Activated T-cell treated with anti-CD3 and anti-CD28 coated beads for 4 hours (primary cell): ENCODE data around the gene PALD1.
"Not testable (repeated sequence)": the region's sequence is repeated elsewhere in the genome, so short reads cannot be mapped to it uniquely, and the experiment has no call there.

Source experiments
- DNase-seq: peaks from one replicate; pipeline ENCODE4 v3.0.0-alpha.2; 2020

Gene PALD1

DNA sequence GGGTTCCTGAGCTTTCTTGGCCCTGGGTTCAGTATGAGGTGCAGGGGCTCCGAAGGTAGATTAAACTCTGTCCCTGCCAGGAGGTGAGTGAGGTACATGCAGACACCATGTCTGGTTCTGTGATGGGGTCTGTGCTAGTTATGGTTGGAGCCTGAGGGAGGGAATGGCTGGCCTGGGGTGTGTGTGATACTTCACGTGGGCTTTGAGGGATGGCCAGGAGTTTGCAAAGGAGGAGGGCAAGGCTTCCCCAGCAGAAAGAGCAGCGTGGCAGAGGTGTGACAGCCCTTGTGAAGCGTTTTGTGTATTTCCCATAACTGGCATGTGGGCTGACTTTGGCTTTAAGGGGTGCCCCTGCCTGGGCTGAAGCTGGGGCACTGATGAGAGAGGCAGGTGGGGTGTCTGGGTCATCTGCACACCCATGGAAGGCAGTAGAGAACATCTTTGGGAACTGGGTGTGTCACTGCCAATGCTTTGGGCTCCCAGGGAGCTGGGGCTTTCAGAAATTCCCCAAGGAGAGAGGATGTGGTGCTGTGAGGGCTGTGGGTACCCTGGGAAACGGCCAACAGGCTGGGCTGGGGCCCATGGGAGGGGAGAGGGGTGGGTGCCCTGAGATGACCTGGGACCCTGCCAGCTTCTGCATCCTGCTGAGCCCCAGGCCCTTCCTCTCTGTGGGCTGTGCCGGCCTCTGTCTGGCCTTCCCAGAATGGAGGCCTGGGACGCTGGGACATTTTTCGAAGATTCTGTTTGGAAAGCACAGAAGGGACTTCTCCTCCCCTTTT is 4.6 kb downstream of the PALD1 start:
- DNase-seq = no peak

DNA sequence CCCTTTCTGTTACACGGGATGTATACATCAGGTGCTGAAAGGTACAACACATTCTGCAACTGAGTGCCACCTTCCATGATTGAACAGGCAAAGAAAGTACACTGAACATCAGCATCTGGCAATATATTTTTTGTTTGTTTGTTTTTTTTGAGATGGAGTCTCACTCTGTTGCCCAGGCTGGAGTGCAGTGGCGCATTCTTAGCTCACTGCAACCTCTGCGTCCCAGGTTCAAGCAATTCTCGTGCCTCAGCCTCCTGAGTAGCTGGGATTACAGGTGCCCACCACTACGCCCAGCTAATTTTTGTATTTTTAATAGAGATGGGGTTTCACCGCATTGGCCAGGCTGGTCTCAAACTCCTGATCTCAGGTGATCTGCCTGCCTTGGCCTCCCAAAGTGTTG is 5.3 kb downstream of the PALD1 start:
- not testable (repeated sequence) for DNase-seq

DNA sequence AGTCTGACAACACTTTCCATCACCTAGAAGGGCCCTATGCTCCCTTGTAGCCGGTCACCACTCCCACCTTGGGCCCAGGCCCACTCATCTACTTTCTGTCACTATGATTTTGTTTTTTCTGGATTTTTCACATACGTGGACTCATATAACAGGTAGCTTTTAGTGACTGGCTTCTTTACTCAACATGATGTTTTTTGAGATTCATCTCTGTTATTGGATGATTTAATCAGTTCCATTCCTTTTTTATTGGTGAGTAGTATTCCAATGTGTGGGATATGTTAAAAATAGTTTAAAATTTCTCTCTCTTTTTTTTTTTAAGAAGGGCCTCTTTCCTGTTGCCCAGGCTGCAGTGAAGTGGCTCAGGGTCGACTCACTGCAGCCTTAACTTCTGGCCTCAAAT is 9.3 kb downstream of the PALD1 start:
- no peak for DNase-seq

DNA sequence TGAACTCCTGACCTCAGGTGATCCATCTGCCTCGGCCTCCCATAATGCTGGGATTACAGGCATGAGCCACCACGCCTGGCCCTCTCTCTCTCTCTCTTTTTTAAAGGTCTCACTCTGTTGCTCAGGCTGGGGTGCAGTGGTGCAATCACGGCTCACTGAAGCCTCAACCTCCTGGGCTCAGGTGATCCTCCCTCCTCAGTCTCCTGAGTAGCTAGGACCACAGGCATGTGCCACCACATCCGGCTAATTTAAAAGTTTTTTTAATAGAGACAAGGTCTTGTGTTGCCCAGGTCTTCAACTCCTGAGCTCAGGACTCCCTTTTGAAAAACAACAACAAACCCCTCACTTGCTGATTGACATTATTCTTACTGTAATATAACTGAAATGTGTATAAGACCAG is 11.6 kb downstream of the PALD1 start:
- no peak for DNase-seq

DNA sequence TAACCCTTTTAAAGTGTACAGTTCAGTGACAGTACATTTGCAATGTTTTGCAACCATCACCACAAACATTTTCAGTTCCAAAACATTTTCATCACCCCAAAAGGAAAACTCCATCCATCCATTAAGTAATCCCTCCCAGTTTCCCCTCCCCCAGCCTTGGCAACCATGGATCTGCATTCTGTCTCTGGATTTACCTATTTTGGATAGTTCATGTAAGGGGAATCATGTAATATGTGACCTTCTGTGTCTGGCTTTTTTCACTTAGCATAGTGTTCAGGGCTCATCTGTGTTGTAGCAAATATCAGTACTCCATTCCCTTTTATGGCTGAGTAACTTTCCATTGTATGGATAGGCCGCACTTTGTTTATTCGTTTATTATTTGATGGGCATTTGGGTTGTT is 13.0 kb downstream of the PALD1 start:
- DNase-seq = no peak

DNA sequence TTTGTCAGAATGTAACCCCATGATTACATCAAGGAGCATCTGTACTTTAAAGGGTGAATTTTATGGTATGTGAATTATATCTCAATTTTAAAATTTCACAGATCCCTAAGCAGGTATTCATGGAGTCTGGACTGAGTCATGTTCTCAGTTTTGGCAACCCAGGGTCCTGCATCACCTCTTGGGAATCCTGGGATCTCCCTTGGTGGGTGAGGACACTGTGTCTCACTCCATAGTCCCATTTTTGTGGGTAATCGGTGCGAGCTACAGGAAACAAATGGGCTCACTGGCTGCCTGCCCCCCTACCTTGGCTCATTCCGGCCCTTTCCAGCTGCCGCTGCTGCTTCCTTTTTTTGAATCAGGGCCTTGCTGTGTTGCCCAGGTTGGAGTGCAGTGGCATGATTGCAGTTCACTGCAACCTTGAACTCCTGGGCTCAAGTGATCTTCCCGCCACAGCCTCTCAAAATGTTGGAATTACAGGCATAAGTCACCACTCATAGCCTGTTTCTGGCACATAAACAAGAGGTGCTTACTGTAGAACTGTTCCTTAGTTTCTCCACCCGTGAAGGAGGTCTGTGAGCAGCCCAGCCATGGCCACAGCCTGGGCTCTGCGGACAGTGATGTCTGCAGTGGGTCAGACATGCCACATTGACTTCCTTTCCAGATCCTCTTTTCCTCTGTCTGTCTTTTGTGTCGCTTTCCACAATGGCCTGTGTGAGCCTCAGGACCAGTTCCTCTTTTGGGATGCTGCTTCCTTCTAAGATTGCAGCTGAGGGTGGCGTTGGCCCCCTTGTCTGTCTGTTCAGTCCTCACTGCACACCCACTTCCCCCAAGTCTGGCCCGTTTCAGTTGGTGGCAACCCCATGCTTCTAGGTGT is 14.5 kb downstream of the PALD1 start:
- DNase-seq = no peak

DNA sequence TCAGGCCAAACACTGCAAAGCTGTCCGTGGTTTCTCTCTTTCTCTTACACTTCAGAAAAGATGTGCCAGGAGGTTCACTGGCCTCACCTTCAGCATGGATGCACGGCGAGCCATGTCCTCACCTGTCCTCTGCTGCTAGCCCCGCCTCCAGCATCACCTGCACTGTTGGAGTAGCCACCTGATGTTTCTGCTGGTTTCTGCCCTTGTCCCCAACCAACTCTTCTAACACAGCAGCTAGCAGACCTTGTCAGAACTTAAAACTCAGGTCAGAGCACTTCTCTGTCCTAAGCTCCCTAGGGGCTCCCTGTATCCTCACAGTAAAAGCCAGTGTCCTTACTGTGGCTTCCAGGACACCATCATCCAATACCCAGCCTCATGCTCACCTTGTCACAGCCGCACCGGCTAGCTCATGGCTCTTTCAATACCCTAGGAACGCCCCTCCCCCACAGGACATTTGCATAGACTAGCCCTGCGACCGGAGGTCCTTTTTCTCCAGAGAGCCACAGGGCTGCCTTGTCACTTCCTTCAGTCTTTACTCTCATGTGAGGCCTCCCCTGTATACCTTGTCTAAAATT is 15.2 kb downstream of the PALD1 start:
- no peak for DNase-seq

DNA sequence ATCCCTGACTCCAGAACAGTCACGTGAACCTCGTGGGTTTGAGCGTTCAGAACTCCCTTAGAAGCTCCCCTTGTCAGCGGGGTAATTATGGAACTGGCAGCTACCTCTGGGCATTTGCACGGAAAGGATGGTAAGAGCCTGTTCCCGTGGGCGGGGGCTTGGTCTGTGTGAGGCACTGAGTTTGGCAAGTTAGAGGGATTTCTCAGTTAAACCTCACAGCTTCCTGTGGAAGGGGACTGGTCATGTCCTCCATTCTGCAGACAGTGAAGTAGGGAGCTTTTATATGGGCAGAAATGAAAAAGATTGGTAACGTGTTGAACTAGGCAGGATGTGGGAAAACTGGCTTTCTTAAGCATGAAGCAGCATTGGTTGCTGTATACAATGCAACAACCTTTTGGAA is 16.0 kb downstream of the PALD1 start:
- DNase-seq = no peak

DNA sequence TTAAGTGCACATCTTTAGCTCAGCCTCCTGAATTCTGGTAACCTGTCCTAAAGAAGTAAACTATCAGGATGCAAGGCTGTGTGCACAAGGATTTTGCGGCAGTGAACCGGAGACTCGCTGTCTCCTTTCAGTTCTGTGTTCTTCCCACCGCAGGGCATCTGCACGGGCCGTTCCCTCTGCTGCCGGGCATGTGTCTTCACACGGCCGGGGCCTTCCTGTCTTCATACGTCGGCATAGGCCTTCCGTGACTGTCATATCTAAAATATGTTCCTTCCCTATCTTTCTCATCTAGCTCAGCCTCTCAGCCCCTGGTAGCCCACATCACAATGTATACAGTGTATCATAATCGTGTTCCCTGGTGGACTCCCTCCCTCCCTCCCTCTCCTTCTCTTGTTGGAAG is 16.4 kb downstream of the PALD1 start:
- DNase-seq = no peak

DNA sequence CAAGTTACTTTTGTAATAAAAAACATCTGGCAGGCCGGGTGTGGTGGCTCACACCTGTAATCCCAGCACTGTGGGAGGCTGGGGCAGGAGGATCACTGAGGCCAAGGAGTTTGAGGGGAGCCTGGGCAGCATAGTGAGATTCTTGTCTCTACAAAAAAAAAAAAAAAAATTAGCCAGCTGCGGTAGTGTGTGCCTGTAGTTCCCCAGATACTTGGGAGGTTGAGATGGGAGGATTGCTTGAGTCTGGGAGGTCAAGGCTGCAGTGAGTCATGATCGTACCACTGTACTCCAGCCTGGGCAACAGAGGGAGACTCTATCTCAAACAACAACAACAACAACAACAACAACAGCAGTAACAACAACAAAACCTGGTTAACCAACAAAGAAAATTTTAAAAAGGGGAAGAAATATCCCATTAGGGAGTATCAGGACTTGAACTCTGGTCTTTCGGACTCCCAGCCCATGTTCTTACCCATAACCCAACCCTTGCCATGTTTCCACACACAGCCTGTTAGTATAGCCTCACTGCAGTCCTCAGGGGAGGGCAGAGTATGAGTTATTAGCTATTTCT is 17.2 kb downstream of the PALD1 start:
- no peak for DNase-seq

DNA sequence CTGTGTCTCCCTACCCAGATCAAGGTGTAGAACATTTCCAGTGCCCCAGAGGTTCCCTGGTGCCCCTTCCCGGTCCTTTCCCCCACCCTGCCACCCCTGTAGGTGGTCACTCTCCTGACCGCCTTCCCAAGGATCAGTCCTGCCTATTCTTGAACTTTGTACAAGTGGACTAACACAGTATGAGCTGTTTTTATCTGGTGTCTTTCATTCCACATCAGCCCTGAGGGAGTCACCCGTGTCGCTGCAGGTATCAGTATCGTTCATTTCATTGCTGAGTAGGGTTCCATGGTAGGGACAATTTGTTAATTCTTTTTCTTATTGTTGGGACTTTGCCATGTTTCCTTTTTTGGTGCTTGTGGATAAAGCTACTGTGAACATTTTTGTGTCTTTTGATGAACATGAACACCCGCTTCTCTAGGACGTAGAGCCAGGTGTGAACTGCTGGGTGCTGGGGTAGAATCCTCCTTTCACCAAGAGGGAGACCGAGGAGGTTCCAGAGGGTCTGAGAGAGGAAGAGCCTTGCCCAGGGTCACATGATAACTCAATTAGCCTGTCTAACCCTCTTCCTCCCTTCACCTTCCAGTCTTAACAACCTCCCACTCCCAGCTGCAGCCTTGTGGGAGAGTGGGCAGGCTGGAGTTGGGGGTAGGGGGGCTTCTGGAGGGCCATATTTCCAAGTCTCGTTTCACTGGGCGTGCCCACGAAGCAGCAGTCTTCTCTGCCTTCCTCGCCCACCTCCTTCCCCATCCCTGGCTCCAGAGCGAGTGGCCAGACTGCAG is 18.0 kb downstream of the PALD1 start:
- DNase-seq = no peak

DNA sequence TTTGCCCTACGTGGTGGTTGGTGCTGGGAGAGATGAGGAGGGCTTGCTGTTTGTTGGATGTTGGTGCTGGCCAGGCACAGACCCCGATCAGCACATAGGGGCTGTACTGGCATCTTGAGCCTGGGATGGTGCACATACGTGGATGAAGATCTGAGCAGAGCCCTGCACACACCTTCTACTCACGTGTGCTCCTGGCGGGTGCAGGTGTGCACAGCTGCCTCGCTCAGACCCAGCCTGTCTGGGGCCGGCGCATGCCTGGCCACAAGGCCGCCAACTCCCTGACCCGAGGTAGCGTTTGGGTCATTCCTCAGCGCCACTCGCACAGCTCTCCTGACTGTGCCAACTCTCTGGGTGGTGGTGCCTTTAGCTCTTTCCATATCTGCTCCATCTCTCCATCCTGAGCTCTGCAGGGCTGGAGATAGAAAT is 18.6 kb downstream of the PALD1 start:
- DNase-seq = no peak

DNA sequence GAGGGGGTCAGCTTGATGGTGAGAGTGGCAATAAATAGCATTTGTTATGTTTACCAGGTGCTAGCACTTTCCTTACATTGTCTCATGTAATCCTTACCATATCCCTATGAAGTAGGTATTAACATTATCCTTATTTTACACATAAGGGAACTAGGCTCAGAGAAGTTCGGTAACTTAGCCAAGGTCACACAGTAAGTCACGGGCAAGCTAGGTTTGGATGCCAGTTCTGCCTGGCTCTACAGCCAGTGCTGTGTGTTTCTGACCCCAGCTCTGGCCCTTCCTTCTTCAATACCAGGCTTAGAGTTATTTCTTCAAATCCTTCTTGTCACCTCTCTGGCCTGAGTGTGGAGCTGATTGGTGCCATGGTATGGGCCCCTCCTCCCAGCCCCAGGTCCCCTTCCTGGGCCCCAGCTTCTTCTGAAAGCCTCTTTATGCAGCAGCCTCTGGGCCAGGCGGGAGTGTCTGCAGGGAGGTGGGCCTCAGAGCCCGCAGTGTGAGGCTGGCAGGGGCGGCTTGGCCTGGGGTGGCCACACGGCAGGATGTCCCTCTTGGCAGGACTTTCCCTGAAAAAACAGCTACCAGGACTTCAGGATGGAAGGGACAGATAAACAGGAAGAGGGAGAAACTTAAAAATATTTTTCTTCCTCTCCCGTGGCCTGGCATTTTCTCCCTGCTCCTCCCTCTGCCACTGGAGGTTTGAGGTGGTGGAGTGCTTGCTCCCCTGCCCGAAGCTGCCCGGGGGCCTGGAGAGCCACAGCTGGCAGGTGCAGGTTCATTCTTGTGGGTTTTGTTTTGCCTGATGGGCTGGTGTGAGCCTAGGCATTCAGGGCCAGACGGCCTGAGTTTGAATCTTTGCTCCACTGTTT is 20.6 kb downstream of the PALD1 start:
- DNase-seq = no peak

DNA sequence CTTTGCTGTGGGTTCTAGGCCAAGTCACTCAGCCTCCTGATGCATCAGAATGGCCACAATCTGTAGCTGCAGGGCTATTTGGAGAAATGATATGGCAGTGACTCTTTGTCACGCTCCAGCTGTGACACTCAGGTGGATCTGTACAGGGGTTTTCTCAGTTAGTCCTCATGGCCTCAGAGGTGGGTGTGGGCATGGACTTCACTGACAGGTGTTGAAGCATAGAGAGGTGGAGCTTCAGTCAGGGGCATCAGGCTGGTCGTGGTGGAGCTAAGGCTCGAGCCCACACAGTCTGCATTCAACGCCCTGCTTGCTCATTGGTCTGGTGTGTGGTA is 21.2 kb downstream of the PALD1 start:
- no peak for DNase-seq

DNA sequence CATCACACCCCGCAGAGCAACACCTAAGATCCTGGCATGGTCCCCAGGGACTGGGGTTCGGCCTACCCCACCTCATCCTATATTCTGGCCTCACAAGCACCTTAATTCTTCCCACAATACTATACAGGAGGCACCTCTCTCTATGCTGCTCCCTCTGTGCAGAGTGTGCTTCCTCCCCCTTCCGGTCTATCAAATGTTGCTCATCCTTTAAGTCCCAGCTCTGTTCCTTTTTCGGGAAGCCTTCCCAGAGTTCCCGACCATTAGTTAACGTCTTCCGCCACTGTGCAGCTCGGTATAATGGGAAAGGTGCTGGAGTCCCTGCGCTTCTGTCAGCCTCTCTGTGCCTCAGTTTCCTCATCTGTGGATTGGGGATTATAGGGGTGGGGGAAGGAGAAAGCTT is 21.8 kb downstream of the PALD1 start:
- no peak for DNase-seq

DNA sequence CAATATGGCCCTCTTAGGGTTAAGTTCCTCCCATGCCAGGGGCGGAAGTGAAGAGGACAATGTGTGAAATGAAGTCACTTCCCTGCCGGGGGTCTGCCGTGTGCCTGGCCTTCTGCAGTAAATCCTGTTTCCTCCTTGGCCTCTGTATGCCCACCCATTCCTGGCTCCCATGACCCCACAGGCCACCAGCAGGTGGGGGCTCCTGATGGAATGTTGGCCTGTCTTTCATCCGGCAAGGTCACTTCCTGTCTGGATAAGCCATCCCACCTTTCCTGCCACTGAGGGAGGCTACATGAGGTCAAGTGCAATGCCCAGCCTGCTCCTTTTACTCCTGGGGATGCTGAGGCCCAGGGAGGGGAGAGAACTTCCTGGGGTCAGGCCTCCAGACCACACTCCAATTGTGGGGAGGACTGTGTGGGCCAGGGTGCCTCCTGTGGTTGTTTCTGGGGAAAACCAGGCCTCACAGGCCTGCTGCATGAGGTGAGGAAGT is 22.3 kb downstream of the PALD1 start:
- no peak for DNase-seq

DNA sequence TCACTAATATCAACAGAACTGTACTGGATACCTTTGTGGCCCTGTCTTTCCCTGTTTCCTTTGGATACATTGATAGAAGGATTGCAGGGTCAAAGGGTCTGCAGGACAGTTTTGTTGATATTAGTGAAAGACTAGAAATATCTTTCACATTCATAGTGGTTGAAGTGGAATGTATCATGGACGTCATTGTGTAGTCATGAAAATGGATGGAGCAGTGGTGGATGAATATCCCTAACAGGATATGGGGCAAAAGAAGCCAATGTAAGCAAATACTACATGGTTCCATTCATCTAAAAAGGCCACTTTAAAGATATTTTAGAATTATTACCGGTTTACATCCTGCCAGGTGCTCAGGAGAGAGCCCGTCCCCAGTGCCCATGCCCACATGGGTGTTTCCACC is 23.8 kb downstream of the PALD1 start:
- DNase-seq = no peak

DNA sequence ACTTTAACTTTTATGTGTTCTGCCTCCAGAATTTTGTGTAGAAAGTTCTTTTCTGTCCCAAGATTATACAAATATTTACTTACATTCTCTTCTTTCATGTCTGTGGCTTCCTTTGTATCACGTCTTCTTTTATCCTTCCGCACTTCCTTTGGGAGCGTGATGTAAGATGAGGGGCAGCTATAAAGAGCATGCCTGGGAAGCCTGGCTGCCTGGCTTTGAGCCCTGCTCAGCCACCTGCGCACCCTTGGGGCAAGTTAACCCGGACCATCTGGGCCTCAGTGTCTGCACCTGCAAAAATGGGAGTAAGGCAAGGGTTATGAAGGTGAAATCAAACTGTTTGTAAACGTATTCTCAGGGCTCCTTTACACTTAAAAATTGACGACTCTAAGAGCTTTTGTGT is 25.2 kb downstream of the PALD1 start:
- DNase-seq = no peak

DNA sequence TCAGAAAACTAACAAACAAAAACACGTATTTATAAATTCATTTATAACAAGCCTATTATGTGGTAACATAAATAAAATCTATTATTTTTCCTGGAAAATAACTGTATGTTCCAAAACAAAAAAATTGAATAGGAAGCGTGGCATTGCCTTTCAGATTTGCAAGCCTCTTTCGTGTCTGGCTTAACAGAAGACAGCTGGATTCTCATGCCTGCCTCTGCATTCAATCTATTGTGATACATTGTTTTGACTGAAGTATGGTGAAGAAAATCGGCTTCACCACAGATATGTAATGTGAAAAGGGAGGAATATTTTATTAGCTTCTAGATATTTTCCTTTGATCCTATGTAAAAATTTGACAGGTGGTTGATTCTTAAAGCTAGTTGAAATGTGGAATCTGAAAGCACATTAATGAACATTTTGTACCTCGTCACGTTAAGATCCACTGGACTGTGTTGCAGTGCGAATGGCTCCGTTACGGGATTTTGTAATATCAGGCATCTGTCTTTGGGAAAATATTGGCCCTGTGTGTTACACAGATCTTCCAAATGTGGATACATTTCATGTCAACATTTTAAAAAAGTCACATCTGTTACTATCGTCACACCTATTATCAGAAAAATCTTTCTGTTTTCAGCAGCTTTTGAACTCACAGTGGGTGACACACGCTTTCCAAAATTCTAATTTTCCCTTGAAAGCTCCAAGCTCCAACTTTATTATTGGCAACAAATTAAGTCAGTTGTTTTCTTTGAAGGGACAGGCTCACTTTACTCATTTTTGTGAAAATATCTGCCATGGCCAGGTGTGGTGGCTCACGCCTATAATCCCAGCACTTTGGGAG is 26.2 kb downstream of the PALD1 start:
- DNase-seq = no peak

DNA sequence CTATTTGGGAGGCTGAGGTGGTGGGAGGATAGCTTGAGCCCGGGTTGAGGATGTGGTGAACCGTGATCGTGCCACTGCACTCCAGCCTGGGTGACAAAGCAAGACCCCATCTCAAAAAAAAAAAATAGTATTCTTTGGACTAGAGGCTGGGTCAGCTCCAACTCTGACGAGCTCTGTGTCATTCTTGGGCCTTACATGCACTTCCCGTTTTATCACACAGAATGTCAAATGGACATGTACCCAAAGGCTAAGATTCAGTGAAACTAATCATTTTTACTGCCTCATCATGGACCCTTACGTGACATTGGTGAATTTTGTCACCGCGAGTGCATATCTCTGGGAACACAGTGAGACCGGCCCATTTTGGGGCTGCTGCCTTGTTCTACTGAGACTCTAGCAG is 27.3 kb downstream of the PALD1 start:
- DNase-seq = no peak

DNA sequence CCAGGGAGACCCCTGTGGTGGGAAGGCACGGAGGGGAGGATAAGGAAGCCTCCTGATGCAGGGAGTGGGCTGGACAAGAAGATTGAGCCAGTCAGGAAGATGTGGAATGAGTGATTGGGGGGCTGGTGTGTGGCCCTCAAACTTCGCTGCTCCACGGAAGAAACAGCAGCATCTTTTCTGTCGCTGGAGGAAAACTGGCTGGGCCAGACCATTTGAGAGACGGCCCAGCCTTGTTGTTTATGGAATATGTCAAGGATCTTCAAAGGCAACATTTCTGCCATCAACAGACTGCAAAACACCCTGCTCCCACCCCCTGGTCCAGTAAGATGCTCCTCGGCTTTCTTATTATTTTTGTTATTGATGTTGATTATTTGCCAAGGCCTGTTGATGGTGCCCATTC is 29.4 kb downstream of the PALD1 start:
- no peak for DNase-seq
